Endothelial cell of hepatic sinusoid (primary cell): ENCODE measurements around the gene RPL36.
"Not testable (repeated sequence)": the region's sequence is repeated elsewhere in the genome, so short reads cannot be mapped to it uniquely, and the experiment has no call there.

Experiments
- in situ Hi-C: cut with HindIII; loops from 2 replicates; pipeline ENCODE4 v1.10.0; 2017; ENCODE audit warnings: low sequenced_read_pairs

The RPL36 gene

GRCh38 chr19:5687360-5688198 is 2.5 kb upstream of the RPL36 start:
- in situ Hi-C loops: no loop called here

- in situ Hi-C loops: not testable (repeated sequence)
Measured at GRCh38 chr19:5688262-5688881, 1.7 kb upstream of the RPL36 start.

DNA sequence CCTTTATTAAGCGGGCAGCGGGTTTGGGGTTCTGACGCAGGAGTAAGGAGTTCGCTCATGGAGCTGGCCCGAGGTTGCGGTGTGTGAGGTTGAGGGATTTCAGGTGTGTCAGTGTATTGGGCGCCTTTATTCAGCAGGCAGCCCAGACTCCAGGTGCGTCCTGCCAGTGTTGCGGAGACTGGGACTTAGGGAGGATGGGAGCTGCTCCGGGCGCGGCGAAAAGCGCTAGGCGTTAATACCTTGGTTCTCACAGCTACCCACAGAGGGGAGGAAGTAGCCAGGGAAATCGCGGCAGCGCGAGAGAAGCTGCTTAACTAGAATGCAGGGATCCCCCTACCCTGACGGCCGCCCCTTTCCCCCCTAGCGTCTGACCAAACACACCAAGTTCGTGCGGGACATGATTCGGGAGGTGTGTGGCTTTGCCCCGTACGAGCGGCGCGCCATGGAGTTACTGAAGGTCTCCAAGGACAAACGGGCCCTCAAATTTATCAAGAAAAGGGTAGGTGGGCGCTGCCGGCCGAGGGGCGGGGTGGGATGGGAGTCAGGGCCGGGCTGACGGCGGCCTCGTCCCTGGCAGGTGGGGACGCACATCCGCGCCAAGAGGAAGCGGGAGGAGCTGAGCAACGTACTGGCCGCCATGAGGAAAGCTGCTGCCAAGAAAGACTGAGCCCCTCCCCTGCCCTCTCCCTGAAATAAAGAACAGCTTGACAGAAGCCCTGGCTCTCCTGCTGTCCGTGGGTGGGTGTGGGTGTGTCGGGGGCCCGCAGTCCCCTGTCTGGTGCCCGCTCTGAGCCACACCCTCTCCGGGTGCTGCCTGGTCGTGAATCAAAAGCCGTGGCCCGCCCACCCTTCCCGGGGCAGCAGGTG is 1.1 kb downstream of the RPL36 start:
- in situ Hi-C loops: no loop called here

DNA sequence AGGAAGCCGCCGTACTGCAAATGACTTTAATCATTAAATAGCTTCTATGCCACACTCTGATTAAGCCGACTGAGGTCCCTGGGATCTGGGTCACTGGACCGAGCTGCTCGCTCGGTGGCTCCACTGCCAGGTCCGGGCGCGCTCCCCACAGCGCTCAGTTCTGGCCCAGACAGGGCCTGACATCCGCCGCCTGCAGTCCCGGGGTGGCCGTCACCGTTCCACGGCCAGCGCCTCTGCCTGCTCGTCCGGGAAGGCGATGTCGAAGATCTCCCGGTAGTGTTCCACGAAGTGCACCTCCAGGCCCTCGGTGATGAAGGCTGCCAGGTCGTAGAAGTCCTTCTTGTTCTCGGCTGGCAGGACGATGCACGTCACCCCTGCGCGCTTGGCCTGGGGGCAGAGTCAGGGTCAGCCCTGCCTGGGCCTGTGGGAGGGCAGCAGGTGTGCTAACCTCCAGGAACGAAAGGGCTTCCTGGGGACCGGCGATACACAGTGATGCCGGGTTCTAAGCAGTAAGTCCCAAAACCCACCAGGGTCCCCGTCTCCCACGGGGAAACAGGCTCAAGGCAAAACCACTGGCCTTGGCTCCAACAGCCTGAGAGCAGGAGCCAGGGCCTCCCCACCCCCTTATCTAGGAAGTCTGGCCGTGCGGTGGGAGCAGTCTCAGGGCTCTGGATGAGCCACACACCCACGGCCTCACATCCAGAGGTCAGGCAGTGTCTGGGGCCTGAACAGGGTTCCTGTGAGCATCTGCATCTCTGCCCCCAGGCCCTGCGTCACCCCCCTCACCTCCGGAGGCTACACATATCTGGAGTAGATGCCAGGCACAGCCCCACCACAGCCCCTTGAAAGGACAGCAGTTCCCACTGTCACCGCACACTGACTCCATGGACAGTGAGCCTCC is 2.0 kb downstream of the RPL36 start:
- in situ Hi-C loops: no loop called here

- in situ Hi-C loops: no loop called here
Measured at GRCh38 chr19:5692723-5693194, 2.7 kb downstream of the RPL36 start.

- in situ Hi-C loops: no loop called here
Measured at GRCh38 chr19:5693195-5694166, 3.4 kb downstream of the RPL36 start.

GRCh38 chr19:5694167-5694955 is 4.3 kb downstream of the RPL36 start:
- in situ Hi-C loops: no loop called here

GRCh38 chr19:5694956-5695648 is 5.0 kb downstream of the RPL36 start:
- in situ Hi-C loops: no loop called here

DNA sequence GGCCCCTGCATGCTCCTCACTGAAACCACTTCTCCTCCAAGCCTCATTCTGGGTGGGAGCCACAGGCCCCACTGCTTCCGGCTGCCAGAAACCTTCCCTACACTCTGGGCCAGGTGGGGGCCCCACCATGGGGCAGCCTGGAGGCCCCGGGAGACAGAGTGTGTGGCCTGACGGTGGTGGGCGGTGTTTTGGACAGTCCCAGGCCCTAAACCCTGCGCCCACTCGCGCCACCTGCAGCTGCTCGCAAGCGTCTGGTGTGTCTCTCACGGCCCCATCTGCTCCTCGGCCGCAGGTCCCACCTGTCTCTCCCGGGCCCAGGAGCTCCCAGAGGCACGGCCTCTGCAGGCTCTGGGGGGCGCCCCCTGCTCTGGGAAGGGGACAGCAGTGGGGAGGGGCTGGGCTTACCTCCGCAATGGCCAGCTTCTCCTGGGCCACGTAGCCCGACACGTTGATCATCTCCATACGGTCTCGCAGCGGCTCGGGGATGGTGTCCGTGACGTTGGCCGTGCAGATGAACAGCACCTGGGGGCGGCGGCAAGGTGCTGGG is 5.6 kb downstream of the RPL36 start:
- in situ Hi-C loops: no loop called here

- in situ Hi-C loops: no loop called here
Measured at GRCh38 chr19:5696196-5697021, 6.3 kb downstream of the RPL36 start.

DNA sequence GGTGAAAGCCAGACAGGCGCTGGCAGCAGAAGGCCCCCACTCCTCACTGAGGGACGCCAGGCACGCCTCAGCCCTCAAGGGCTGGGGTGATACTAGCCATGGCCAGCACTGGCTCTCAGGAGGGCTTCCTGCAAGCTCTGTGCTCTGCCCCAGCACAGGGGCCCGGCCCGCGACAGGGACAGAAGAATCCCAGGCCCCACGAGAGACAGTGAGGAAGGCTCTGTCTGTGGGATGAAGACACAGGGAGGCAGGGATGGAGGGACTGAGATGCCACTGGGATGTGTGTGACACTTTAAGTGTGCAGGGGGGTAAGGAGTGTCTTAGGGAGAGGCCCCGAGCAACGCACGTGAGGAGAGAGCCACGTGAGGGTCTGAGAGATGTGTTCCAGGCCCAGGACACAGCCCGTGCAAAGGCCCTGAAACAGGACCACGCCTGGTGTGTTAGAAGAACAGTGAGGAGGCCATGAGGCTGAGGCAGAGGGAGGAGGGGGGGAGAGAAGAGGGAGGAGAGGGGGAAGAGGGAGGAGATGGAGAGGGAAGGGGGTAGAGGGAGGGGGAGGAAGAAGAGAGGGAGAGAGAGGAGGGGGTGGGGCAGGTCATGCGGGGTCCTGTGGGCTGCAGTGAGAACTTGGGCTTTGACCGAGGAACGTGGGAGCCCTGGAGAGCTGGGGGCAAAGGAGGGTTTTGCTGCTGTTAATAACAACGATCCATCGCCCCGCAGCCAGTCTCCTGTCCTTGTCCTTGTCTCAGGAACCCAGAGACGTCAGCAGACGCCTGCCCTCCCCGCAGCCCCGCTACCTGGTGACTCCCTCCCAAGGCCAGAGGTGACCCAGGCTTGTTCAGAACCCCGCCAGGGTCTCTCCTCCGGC is 7.2 kb downstream of the RPL36 start:
- in situ Hi-C loops: no loop called here

DNA sequence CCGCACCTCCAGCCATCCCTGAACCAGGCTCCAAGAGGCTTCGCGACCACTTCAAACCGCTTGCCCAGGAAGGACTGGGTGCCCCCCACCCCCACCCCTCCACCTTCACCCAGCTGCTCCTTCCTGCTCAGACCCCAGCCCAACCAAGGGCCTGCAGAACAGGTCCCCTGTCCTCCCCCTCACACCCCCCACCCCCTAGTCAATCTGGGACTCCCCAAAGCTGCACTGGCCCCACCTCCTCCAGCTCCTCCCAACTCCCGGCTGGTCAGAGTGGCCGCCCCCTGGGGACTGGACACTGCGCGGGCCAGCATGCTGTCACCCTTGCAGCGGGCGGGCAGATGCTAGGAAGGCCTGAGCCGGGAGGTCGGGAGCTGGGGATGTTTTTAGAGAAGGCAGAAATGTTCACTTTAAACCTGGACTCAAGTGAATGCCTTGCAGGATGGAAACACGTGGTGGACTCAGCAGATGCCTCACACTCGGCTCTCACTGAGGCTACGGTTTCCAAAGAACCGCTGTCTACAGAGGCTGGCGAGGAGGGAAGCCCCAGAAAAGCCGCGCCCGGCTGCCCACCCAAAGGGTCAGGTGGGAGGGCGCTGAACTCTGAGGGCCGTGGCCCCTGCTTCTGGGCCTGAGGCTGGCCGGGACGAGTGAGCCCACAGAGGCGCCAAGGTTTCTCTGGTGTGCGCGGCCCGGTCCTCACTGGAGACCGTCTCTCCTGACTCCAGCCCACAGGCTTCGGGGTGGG is 8.0 kb downstream of the RPL36 start:
- in situ Hi-C loops: no loop called here

DNA sequence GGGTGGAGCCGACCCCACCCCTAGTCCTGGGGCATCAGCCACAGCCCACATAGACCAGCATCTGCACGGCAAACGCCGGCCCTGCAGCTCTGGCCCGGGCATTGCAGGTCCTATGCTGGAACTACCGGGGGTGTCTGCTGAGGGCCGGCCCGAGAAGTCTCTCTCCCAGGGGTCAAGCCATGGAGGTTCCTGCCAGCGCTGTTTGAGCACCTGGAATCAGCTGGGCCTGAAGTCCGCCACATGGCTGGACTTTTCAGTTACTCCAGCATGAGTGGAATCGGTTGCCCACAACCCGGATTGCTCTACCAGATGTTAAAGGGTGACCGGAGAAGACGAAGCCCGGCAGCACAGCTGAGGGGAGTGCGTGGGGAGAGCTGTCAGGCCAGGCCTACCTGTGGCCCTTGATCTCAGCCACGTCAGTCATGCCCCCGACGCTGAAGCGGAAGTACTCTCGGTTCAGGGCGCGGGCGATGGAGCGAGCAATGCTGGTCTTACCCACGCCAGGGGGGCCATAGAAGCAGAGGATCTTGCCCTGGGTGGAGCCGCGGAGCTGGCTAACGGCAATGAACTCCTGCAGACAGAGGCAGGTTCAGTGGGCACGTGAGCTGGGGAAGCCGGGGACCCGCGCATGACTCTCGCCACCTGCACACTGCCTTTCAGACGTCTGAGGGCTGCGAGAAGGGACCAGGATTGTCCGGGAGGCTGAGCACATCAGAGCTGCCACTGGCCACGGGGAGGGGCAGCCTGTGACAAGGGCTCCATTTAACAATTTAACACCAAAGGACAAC is 8.7 kb downstream of the RPL36 start:
- in situ Hi-C loops: no loop called here

- in situ Hi-C loops: no loop called here
Measured at GRCh38 chr19:5700455-5701092, 10.5 kb downstream of the RPL36 start.
